K562 (cell line): Measurements from ENCODE around the gene ADAMTS14. TPM values are rescaled to one million over a fixed set of nuclear protein-coding genes. Genes with fewer than 3 reads are reported as not detected.

Experiments
- ATAC-seq: fragments of 200-7000 bp; cut with Tn5 transposase; 3 replicates; pipeline ENCODE4 v1.9.1; 2020; ENCODE audit warnings: moderate library complexity
- BruUV-seq: library from RNA; stranded (reverse); fragments of 400-500 nt; replicated peaks from 2 replicates; lab custom pipeline; 2021; lab: Mats Ljungman, UMichigan
- CTCF ChIA-PET: fragments of 300-600 bp; formaldehyde crosslinking; extraction: SDS; loops from one replicate; lab custom pipeline; 2021; ENCODE audit warnings: low intra/inter-chr PET ratio; lab: Yijun Ruan, JAX
- POLR2A ChIA-PET: fragments of 300-600, 350-650 bp; sonication (Branson Sonifier 250); formaldehyde crosslinking; extraction: SDS; loops from one replicate; lab custom pipeline; 2021; ENCODE audit warnings: antibody characterized with exemption, inconsistent platforms; lab: Yijun Ruan, JAX
- DNase-seq, 4 experiments: peaks; one replicate each; pipeline versions ENCODE4 v3.0.0 to v3.0.0-alpha.2; 2011 to 2018; ENCODE audit warnings: low spot score in 3 of 4, mixed read lengths in 3 of 4; ENCODE audit errors: extremely low read depth in 1 of 4
- FAIRE-seq: peaks from 2 replicates; lab custom pipeline; 2011; peaks lifted over from hg19 to GRCh38; lab: Jason Lieb, UNC
- H2AFZ ChIP-seq: 2 replicates; pipeline ENCODE4 v1.6.0; 2011; ENCODE audit warnings: low read depth, low read length, control low read depth, inconsistent platforms
- H3K27ac ChIP-seq: fragments of 200-600 bp; 3 replicates; pipeline ENCODE4 v1.8.0; 2011; ENCODE audit warnings: low read depth, mild to moderate bottlenecking, control low read depth, inconsistent platforms, low read length, moderate library complexity, mixed read lengths; ENCODE audit errors: extremely low read depth
- H3K27me3 ChIP-seq, 2 experiments: fragments of 300-600 bp in 1 of 2; 2 replicates in 1 of 2; 3 replicates in 1 of 2; pipeline versions ENCODE4 v1.6.0 to v1.8.0; 2011; ENCODE audit warnings: inconsistent platforms in 2 of 2, low read length in 2 of 2, mild to moderate bottlenecking in 1 of 2, mixed read lengths in 1 of 2, moderate library complexity in 1 of 2; ENCODE audit not compliant: control insufficient read depth in 2 of 2, insufficient read depth in 2 of 2
- H3K36me3 ChIP-seq: fragments of 300-600 bp; 3 replicates; pipeline ENCODE4 v1.8.0; 2011; ENCODE audit warnings: mild to moderate bottlenecking, low read length, inconsistent platforms; ENCODE audit not compliant: control insufficient read depth, insufficient read depth
- H3K4me1 ChIP-seq, 2 experiments: fragments of 200-600 bp in 1 of 2; replicated peaks in 1 of 2; 2 replicates in 1 of 2; 3 replicates in 1 of 2; pipeline versions ENCODE4 v1.5.1 to v1.8.0; 2011; ENCODE audit warnings: inconsistent platforms in 2 of 2, low read length in 2 of 2, mild to moderate bottlenecking in 1 of 2, mixed read lengths in 1 of 2, moderate library complexity in 1 of 2; ENCODE audit not compliant: control insufficient read depth in 2 of 2, insufficient read depth in 2 of 2
- H3K4me2 ChIP-seq: 2 replicates; pipeline ENCODE4 v1.6.1; 2011; ENCODE audit warnings: low read length, control low read depth, inconsistent platforms, mixed read lengths; ENCODE audit not compliant: insufficient read depth
- H3K4me3 ChIP-seq: fragments of 200-600 bp; sonication (generic), shearing (Covaris generic); 2 replicates; pipeline ENCODE4 v1.5.1; 2016; ENCODE audit warnings: control low read depth, inconsistent platforms
- H3K79me2 ChIP-seq: fragments of 200-600 bp; 3 replicates; pipeline ENCODE4 v1.8.0; 2011; ENCODE audit warnings: low read length, inconsistent platforms; ENCODE audit not compliant: control insufficient read depth, insufficient read depth
- H3K9ac ChIP-seq, 2 experiments: 2 replicates each; pipeline versions ENCODE4 v1.6.0 to v1.6.1; 2011; ENCODE audit warnings: low read depth in 2 of 2, low read length in 2 of 2, control low read depth in 1 of 2, inconsistent platforms in 1 of 2, mild to moderate bottlenecking in 1 of 2, mixed read lengths in 1 of 2; ENCODE audit not compliant: insufficient read depth in 1 of 2
- H3K9me1 ChIP-seq: one replicate; pipeline ENCODE4 v1.6.0; 2011; ENCODE audit warnings: inconsistent platforms, mild to moderate bottlenecking, low read length, moderate library complexity; ENCODE audit not compliant: control insufficient read depth, insufficient read depth
- H3K9me3 ChIP-seq: replicated peaks from 2 replicates; pipeline ENCODE4 v1.5.1; 2011; ENCODE audit warnings: low read depth, low read length, inconsistent platforms; ENCODE audit not compliant: control insufficient read depth, insufficient read depth
- H4K20me1 ChIP-seq: replicated peaks from 2 replicates; pipeline ENCODE4 v1.6.1; 2011; ENCODE audit warnings: low read length, inconsistent platforms, mixed read lengths; ENCODE audit not compliant: control insufficient read depth, insufficient read depth
- ESRRA ChIP-seq: fragments of 450-650 bp; IDR thresholded peaks from 2 replicates; pipeline ENCODE4 v1.6.1; 2014; ENCODE audit warnings: low read depth, mild to moderate bottlenecking, moderate library complexity, borderline replicate concordance
- GTF2F1 ChIP-seq: IDR thresholded peaks from 2 replicates; pipeline ENCODE4 v1.6.1; 2011; ENCODE audit warnings: low read depth, low read length, improper control_type of control experiment
- KDM5B ChIP-seq: fragments of 200-600 bp; sonication (generic); IDR thresholded peaks from 2 replicates; pipeline ENCODE4 v1.6.1; 2012; ENCODE audit warnings: low read depth, mild to moderate bottlenecking, moderate library complexity, low read length, control low read depth, inconsistent platforms; ENCODE audit not compliant: insufficient replicate concordance
- POLR2G ChIP-seq: fragments of 200-400 bp; formaldehyde crosslinking; IDR thresholded peaks from 2 replicates; pipeline ENCODE4 v1.6.1; 2017; ENCODE audit warnings: low read depth, mild to moderate bottlenecking, antibody characterized with exemption, low read length, moderate library complexity
- RBFOX2 ChIP-seq: fragments of 200-400 bp; formaldehyde crosslinking; IDR thresholded peaks from 2 replicates; pipeline ENCODE4 v1.6.1; 2017; ENCODE audit warnings: low read depth, mild to moderate bottlenecking, low read length, moderate library complexity
- ZFP36 ChIP-seq: fragments of 150-350 bp; IDR thresholded peaks from 2 replicates; pipeline ENCODE4 v1.6.1; 2018; ENCODE audit warnings: low read length, low read depth; ENCODE audit not compliant: partially characterized antibody
- ZNF263 ChIP-seq: sonication (generic); formaldehyde crosslinking; IDR thresholded peaks from 2 replicates; pipeline ENCODE4 v1.8.0; 2022; ENCODE audit warnings: mild to moderate bottlenecking, missing genetic modification reagents, borderline replicate concordance
- WGBS: fragments of 100-300 bp; shearing (Covaris generic); methylation state at CpG from one replicate; pipeline ENCODE4 v1.1.6; 2016; ENCODE audit warnings: low coverage, mixed read lengths; ENCODE audit not compliant: insufficient coverage; ENCODE audit errors: missing lambda C conversion rate; 5-methylcytosine and 5-hydroxymethylcytosine counted together
- in situ Hi-C: fragments of 300-500 bp; cut with MboI; formaldehyde crosslinking; loops from 4 replicates; pipeline ENCODE4 v1.15.0; 2018; ENCODE audit warnings: inconsistent platforms, mixed read lengths
- intact Hi-C: fragments of 100-400 bp; cut with micrococcal nuclease; formaldehyde crosslinking; loops from 2 replicates; pipeline ENCODE4 v1.14.2; 2022
- polyA plus RNA-seq, 8 experiments: library from polyadenylated mRNA; depleted of rRNA in 4 of 8; stranded (reverse) in 5 of 8; unstranded in 3 of 8; fragments of >200 nt; fragmentation: Nextera tagmentation in 2 of 8; fragmentation: Illumina TruSeq in 1 of 8; extraction: Ambion mirVana in 2 of 8; extraction: Trizol in 1 of 8; gene quantifications; 2 replicates each; pipeline versions ENCODE4 v1.2.1 to v1.2.3, GENCODE V29; 2011 to 2014; ENCODE audit warnings: inconsistent platforms in 1 of 8, missing spikeins in 1 of 8
- total RNA-seq, 7 experiments: library from RNA; depleted of rRNA in 6 of 7; stranded (reverse); fragments of >200 nt in 6 of 7; fragmentation: Illumina TruSeq in 2 of 7; extraction: Trizol in 2 of 7; gene quantifications; 2 replicates each; pipeline versions ENCODE4 v1.2.1 to v1.2.3, GENCODE V29; 2011 to 2021; ENCODE audit warnings: low replicate concordance in 1 of 7

Gene ADAMTS14
- total and polyA plus RNA-seq, 9 of the 15 experiments (the other 6 are each of a cell fraction or from before 2014, with no cell fraction given) = 0.04 to 37.4 (median 15.9) TPM

- ChIA-PET POLR2A (interaction anchor here (0.6 to 1.2 kb wide), 2 partner anchors 10 to 45 kb away, joined by 3 to 4 read pairs; no protein-coding TSS in a partner anchor), CTCF (no interaction called here)
- no peak for FAIRE-seq
- peak; percentile 11 for TF ChIP-seq KDM5B
- no peak for TF ChIP-seq ZNF263 (CRISPR knock-in tag)
- peak; percentile 33 for TF ChIP-seq ZFP36
- Histone ChIP-seq H3K4me3 (no peak overlapping the region), H3K27ac (no peak overlapping the region), H2AFZ (no peak overlapping the region), H3K4me1 (peaks cover 77 to 79% of the 10 kb centered on the region in 2 experiments), H4K20me1 (no peaks in the 10 kb centered on the region), H3K9me3 (no peaks in the 10 kb centered on the region), H3K9me1 (peaks cover 4% of the 10 kb centered on the region), H3K9ac (peak overlapping the region in 1 of 2 experiments; percentile 69; a peak in 2 of 4 replicates), H3K79me2 (peaks cover 92% of the 10 kb centered on the region), H3K4me2 (no peak overlapping the region), H3K36me3 (peaks cover 85% of the 10 kb centered on the region), H3K27me3 (no peaks in the 10 kb centered on the region)
- in situ Hi-C loops = no loop called here
- WGBS = 92% methylated on average over 3 of the region's 3 CpGs
- intact Hi-C loops = no loop called here
- BruUV-seq = no TSS peak
- no peak for DNase-seq
- no peak for ATAC-seq
These were observed 6.6 kb downstream of the ADAMTS14 start for GRCh38 chr10:70678757-70679489.

- H4K20me1 ChIP-seq = no peaks in the 10 kb centered on the region
- in situ Hi-C loops = no loop called here
- peaks cover 92% of the 10 kb centered on the region for H3K79me2 ChIP-seq
- peaks cover 4% of the 10 kb centered on the region for H3K9me1 ChIP-seq
- TF ChIP-seq ESRRA (no peak), POLR2G (0 out of 2 replicates have a peak, but pooled peaks have one; percentile 47), RBFOX2 (peak; percentile 43), GTF2F1 (no peak)
- 88% methylated on average over 10 of the region's 10 CpGs for WGBS
- H3K27ac ChIP-seq = no peak overlapping the region
- no peaks in the 10 kb centered on the region for H3K9me3 ChIP-seq
- peak overlapping the region in 1 of 2 experiments; percentile 41; a peak in 2 of 4 replicates for H3K9ac ChIP-seq
- ChIA-PET POLR2A (interaction anchor here (0.6 kb wide), 1 partner anchor 13 kb away, joined by 3 read pairs; no protein-coding TSS in a partner anchor), CTCF (no interaction called here)
- DNase-seq (no peak), FAIRE-seq (no peak), ATAC-seq (no peak)
- no TSS peak for BruUV-seq
- no peak overlapping the region for H2AFZ ChIP-seq
- no peak overlapping the region for H3K4me3 ChIP-seq
- intact Hi-C loops = no loop called here
- H3K4me1 ChIP-seq = peaks cover 74 to 75% of the 10 kb centered on the region in 2 experiments
- H3K27me3 ChIP-seq = no peaks in the 10 kb centered on the region
- H3K4me2 ChIP-seq = no peak overlapping the region
- H3K36me3 ChIP-seq = peaks cover 85% of the 10 kb centered on the region
These were observed 7.2 kb downstream of the ADAMTS14 start for GRCh38 chr10:70679498-70679897.
